ENCODE data around the gene PTPRD.
A peak's percentile ranks its signal among the peaks of the same experiment; 100 is the strongest.
"Not testable (repeated sequence)": the region's sequence is repeated elsewhere in the genome, so short reads cannot be mapped to it uniquely, and the experiment has no call there.

The PTPRD gene

DNA sequence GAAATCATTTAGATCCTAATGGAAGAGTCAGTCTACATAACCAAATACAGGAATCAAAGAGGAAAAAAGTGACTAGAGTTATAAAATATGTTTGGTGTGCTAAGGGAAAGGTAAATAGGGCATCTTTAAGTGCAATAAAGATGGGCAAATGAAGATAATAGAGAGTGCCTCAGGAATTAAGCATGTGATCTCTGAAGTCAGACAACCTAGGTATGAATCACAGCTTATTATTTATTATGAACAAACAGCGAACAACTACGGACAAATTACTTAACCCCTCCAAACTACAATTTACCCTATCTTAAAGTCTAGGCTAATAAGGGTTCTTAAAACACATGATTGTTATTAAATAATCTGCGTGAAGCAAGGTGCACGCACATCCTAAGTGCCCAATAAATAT is 1903.1 kb downstream of the PTPRD start:
- no CpG with 5 or more reads among the region's 4 CpGs for WGBS, 2 experiments (ENCODE audit: insufficient coverage in 2 of 2)
- Histone ChIP-seq H3K36me3 (ENCODE audit: control insufficient read depth, insufficient read depth, low read length) (no peaks in the 10 kb centered on the region), H3K9me3 (ENCODE audit: control insufficient read depth, low read length) (no peaks in the 10 kb centered on the region), H3K4me1 (ENCODE audit: control insufficient read depth, insufficient read depth, low read length, poor library complexity, severe bottlenecking) (no peaks in the 10 kb centered on the region), H3K27ac (ENCODE audit: low read depth, low read length, severe bottlenecking) (no peak overlapping the region), H3K4me3 (ENCODE audit: extremely low read depth, insufficient read depth, low read length, poor library complexity, severe bottlenecking) (no peak overlapping the region)

DNA sequence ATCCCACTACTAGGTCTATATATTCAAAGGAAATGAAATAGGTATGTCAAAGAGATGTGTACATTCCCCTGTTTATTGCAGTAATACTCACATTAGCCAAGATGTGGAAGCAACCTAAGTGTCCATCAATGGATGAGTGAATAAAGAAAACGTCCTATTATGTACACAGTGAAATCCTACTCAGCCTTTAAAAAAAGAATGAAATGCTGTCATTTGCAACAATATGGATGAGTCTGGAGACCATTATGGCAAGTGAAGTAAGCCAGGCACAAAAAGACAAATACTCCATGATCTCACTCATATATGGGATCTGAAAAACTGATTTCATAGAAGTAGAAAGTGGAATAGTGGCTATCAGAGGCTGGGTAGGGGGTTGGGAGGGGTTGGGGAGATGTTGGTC is 1904.1 kb downstream of the PTPRD start:
- no peaks in the 10 kb centered on the region for H3K36me3 ChIP-seq (ENCODE audit: control insufficient read depth, insufficient read depth, low read length)
- no peaks in the 10 kb centered on the region for H3K4me1 ChIP-seq (ENCODE audit: control insufficient read depth, insufficient read depth, low read length, poor library complexity, severe bottlenecking)
- no peak overlapping the region for H3K27ac ChIP-seq (ENCODE audit: low read depth, low read length, severe bottlenecking)
- no peak overlapping the region for H3K4me3 ChIP-seq (ENCODE audit: extremely low read depth, insufficient read depth, low read length, poor library complexity, severe bottlenecking)
- no peaks in the 10 kb centered on the region for H3K9me3 ChIP-seq (ENCODE audit: control insufficient read depth, low read length)
- WGBS, 2 experiments (ENCODE audit: insufficient coverage in 2 of 2), result no CpG with 5 or more reads among the region's 1 CpG

DNA sequence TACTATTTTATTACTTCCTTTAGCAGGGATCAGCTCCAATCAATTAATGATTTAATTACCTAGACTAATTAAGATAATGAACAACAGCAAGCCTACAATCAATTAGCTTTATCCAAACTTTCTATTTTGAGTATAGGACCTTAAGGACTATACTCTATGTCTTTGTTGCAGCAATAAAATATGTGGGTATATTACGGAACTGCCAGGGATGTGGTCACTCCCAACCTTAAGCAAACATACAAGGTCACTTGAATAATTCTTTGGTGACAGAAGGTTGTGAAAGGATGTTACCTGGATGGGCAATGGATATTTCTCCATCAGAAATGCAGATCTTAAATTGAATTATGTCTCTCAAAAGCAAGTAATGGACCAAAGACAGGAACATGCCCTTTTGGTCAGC is 1905.8 kb downstream of the PTPRD start:
- no CpG with 5 or more reads among the region's 1 CpG for WGBS, 2 experiments (ENCODE audit: insufficient coverage in 2 of 2)
- no peak overlapping the region for H3K4me3 ChIP-seq (ENCODE audit: extremely low read depth, insufficient read depth, low read length, poor library complexity, severe bottlenecking)
- no peak overlapping the region for H3K27ac ChIP-seq (ENCODE audit: low read depth, low read length, severe bottlenecking)
- H3K9me3 ChIP-seq (ENCODE audit: control insufficient read depth, low read length), result no peaks in the 10 kb centered on the region
- no peaks in the 10 kb centered on the region for H3K4me1 ChIP-seq (ENCODE audit: control insufficient read depth, insufficient read depth, low read length, poor library complexity, severe bottlenecking)
- H3K36me3 ChIP-seq (ENCODE audit: control insufficient read depth, insufficient read depth, low read length), result no peaks in the 10 kb centered on the region

DNA sequence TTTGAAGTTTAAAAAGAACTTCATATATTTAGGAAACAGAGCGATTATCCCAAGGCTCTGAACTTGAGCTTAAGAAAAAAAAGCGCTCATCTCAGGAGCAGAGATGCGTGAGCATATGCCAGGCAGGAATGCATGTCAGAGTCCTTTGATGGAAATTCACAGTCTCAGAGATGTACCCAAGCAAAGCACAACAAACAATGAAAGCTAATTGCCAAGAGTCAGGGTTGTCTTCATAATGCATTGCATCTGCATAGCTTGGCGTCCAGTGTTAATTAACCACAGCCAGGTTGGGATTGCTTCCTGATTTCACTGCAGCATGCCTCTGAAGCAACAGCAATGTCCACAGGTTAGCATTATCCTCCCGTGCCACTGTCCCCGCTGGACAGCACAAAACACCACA is 1906.3 kb downstream of the PTPRD start:
- H3K9me3 ChIP-seq (ENCODE audit: control insufficient read depth, low read length), result no peaks in the 10 kb centered on the region
- no peaks in the 10 kb centered on the region for H3K4me1 ChIP-seq (ENCODE audit: control insufficient read depth, insufficient read depth, low read length, poor library complexity, severe bottlenecking)
- WGBS, 2 experiments (ENCODE audit: insufficient coverage in 2 of 2), result 83 to 90% methylated on average over 3 to 6 of the region's 6 CpGs

DNA sequence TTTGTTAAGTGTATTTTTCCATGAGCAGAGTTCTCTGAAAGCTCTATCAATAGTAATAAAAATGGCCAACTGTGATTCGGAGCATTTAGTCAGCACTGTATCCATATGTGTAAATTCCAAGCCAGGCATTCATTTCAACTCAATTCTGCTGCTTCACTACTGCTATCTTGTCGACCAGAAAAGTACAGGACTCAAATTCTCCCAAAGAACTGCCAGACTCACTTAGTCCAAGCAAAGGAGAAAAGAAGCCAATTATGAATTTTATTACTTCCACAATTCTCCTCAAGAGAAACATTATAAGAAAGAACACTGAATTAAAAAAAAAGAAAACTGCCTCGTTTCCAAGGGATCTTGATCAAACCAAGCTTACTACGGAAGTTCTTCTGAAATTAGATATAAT is 1906.9 kb downstream of the PTPRD start:
- 87% methylated on average over 3 of the region's 4 CpGs; no CpG with 5 or more reads in 1 of the 2 experiments for WGBS, 2 experiments (ENCODE audit: insufficient coverage in 2 of 2)

More for the DNA sequence above, 1906.3 kb downstream of the PTPRD start:
- Histone ChIP-seq H3K27ac (ENCODE audit: low read depth, low read length, severe bottlenecking) (no peak overlapping the region), H3K36me3 (ENCODE audit: control insufficient read depth, insufficient read depth, low read length) (no peaks in the 10 kb centered on the region), H3K4me3 (ENCODE audit: extremely low read depth, insufficient read depth, low read length, poor library complexity, severe bottlenecking) (no peak overlapping the region)

DNA sequence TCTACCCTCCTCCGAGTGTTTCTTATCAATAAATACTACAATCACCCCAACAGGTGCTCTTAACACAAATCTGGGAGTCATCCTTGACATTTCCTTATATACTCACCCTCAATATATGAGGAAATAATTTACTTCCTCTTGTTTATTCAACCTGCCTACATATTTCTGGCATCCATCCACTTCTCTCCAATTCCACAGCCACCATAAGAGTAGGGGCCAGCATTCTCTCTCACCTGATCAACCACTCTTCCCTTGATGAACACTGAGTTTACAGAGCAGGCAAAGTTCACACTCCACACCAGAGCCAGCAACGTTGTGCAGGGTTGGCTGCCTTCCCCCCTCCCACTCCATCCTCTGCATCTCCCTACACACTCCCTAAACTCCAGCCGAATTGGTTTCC is 1908.9 kb downstream of the PTPRD start:
- Histone ChIP-seq H3K27ac (ENCODE audit: low read depth, low read length, severe bottlenecking) (no peak overlapping the region), H3K36me3 (ENCODE audit: control insufficient read depth, insufficient read depth, low read length) (no peaks in the 10 kb centered on the region), H3K4me1 (ENCODE audit: control insufficient read depth, insufficient read depth, low read length, poor library complexity, severe bottlenecking) (no peaks in the 10 kb centered on the region), H3K4me3 (ENCODE audit: extremely low read depth, insufficient read depth, low read length, poor library complexity, severe bottlenecking) (no peak overlapping the region), H3K9me3 (ENCODE audit: control insufficient read depth, low read length) (no peaks in the 10 kb centered on the region)
- WGBS, 2 experiments (ENCODE audit: insufficient coverage in 2 of 2), result 71 to 100% methylated on average over 1 to 2 of the region's 3 CpGs

More for the DNA sequence above, 1906.9 kb downstream of the PTPRD start:
- Histone ChIP-seq H3K36me3 (ENCODE audit: control insufficient read depth, insufficient read depth, low read length) (no peaks in the 10 kb centered on the region), H3K27ac (ENCODE audit: low read depth, low read length, severe bottlenecking) (no peak overlapping the region), H3K4me3 (ENCODE audit: extremely low read depth, insufficient read depth, low read length, poor library complexity, severe bottlenecking) (no peak overlapping the region), H3K9me3 (ENCODE audit: control insufficient read depth, low read length) (no peaks in the 10 kb centered on the region), H3K4me1 (ENCODE audit: control insufficient read depth, insufficient read depth, low read length, poor library complexity, severe bottlenecking) (no peaks in the 10 kb centered on the region)

DNA sequence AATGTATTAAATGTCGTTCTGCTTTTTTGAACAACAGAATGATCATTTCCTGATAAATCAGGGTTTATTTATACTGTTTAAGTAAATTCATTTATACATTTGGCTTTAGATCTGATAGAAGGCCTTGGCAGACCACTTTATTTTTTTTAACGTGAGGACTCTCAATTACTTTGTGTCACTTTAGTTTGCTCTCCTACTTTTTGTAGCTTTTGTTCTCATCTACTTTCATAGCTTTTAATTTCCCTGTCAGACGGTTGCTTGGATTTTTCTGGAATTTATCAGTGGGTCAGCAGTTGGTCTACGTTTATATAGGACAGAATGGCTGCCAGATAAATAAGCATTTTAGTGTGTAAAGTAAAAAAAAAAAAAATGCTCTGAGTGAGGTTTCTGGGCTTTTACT is 1910.9 kb downstream of the PTPRD start:
- H3K27ac ChIP-seq (ENCODE audit: low read depth, low read length, severe bottlenecking), result no peak overlapping the region

DNA sequence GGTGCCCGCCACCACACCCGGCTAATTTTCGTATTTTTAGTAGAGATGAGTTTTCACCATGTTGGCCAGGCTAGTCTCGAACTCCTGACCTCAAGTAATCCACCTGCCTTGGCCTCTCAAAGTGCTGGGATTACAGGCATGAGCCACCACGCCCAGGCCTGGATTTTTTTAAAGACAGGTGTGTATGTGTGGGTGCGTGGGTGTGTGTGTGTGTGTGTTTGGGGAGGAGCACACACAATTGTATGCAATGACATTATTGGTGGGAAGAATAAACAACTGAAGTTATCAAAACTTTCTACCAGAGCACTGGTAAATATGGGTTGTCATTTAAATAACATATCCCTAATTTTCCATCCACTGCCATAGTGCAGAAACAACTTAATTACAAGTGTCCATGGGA is 1915.2 kb downstream of the PTPRD start:
- WGBS, 2 experiments (ENCODE audit: insufficient coverage in 2 of 2), result 92 to 100% methylated on average over 2 to 4 of the region's 6 CpGs
- H3K4me1 ChIP-seq (ENCODE audit: control insufficient read depth, insufficient read depth, low read length, poor library complexity, severe bottlenecking); H3K9me3 ChIP-seq (ENCODE audit: control insufficient read depth, low read length); H3K4me3 ChIP-seq (ENCODE audit: extremely low read depth, insufficient read depth, low read length, poor library complexity, severe bottlenecking); H3K36me3 ChIP-seq (ENCODE audit: control insufficient read depth, insufficient read depth, low read length); H3K27ac ChIP-seq (ENCODE audit: low read depth, low read length, severe bottlenecking): not testable (repeated sequence)

More for the DNA sequence above, 1910.9 kb downstream of the PTPRD start:
- no peak overlapping the region for H3K4me3 ChIP-seq (ENCODE audit: extremely low read depth, insufficient read depth, low read length, poor library complexity, severe bottlenecking)
- WGBS, 2 experiments (ENCODE audit: insufficient coverage in 2 of 2), result 89 to 100% methylated on average over 1 to 2 of the region's 4 CpGs
- H3K36me3 ChIP-seq (ENCODE audit: control insufficient read depth, insufficient read depth, low read length), result no peaks in the 10 kb centered on the region
- no peaks in the 10 kb centered on the region for H3K4me1 ChIP-seq (ENCODE audit: control insufficient read depth, insufficient read depth, low read length, poor library complexity, severe bottlenecking)
- no peaks in the 10 kb centered on the region for H3K9me3 ChIP-seq (ENCODE audit: control insufficient read depth, low read length)

DNA sequence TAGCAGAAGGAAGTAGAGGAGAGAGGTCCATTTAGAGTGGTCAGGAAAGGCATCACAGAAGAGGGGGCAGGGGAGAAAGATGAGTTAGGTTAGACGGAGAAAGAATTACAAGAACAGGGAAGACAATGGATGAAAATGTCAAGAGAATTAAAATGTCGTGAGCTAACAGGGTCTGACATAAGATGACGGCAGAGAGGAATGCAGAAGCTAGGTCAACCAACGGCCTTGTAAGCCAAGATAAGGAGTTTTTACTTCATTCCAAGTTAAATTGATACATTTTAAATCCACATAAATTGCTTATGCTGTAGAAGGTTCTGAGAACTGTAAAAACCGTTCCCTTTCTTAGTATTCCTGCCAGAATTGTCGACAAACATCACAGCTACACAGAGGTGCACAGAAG is 1916.3 kb downstream of the PTPRD start:
- no peaks in the 10 kb centered on the region for H3K36me3 ChIP-seq (ENCODE audit: control insufficient read depth, insufficient read depth, low read length)
- no peak overlapping the region for H3K4me3 ChIP-seq (ENCODE audit: extremely low read depth, insufficient read depth, low read length, poor library complexity, severe bottlenecking)
- H3K4me1 ChIP-seq (ENCODE audit: control insufficient read depth, insufficient read depth, low read length, poor library complexity, severe bottlenecking), result no peaks in the 10 kb centered on the region
- no peak overlapping the region for H3K27ac ChIP-seq (ENCODE audit: low read depth, low read length, severe bottlenecking)
- peaks cover 4% of the 10 kb centered on the region for H3K9me3 ChIP-seq (ENCODE audit: control insufficient read depth, low read length)
- 84 to 97% methylated on average over 4 to 6 of the region's 6 CpGs for WGBS, 2 experiments (ENCODE audit: insufficient coverage in 2 of 2)

DNA sequence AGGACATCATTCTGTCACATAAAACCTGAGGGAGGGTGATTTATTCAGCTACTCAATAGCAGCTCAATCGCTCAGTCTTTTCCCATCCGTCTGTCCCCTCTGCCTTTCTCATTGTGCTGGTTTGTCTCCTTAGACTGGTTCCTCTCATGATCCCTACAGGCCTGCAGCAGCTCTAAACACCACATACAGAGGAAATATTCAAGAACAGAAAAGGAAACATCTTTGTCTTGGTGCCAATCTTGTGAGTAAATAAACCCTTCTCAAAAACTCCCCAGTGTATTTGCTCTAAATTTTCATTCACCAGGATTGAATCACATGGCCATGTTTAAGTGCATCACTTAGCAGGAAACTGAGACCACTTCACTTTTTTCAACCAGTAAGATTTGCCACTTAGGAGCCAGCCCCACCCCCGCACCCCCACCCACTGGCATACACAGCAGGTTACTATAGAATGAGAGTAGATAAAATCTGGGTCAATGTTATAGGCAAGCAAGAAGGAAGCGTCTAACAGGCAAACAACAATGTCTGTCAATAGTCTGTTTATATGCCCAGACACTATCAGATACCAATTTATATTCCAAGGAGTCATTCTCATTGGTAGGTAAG is 1917.7 kb downstream of the PTPRD start:
- 52 to 57% methylated on average over 1 to 2 of the region's 4 CpGs for WGBS, 2 experiments (ENCODE audit: insufficient coverage in 2 of 2)
- peak overlapping the region; percentile 24 for H3K27ac ChIP-seq (ENCODE audit: low read depth, low read length, severe bottlenecking)

DNA sequence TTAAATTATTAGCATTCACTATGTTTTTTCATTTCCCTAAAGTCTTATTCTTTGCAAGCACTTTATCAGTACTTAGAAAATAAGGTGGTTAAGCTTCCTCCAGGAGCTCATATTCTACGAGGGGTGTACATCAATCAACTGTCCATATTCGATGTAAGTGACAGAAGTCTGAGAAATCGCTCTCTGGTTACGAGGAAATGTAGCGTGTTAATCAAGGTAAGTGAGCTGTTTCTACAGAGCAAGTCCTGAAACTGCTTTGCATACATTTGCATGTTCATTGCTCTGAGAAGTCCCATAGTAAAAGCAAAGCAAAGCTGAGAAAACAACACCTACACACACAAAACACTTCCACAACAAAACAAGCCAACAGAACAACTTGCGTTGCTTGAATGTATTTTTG is 1919.3 kb downstream of the PTPRD start:
- no peaks in the 10 kb centered on the region for H3K4me1 ChIP-seq (ENCODE audit: control insufficient read depth, insufficient read depth, low read length, poor library complexity, severe bottlenecking)
- WGBS, 2 experiments (ENCODE audit: insufficient coverage in 2 of 2), result 83 to 90% methylated on average over 2 to 4 of the region's 6 CpGs
- H3K9me3 ChIP-seq (ENCODE audit: control insufficient read depth, low read length), result peaks cover 4% of the 10 kb centered on the region
- H3K27ac ChIP-seq (ENCODE audit: low read depth, low read length, severe bottlenecking), result no peak overlapping the region
- H3K4me3 ChIP-seq (ENCODE audit: extremely low read depth, insufficient read depth, low read length, poor library complexity, severe bottlenecking), result no peak overlapping the region
- no peaks in the 10 kb centered on the region for H3K36me3 ChIP-seq (ENCODE audit: control insufficient read depth, insufficient read depth, low read length)

More for the DNA sequence above, 1917.7 kb downstream of the PTPRD start:
- H3K9me3 ChIP-seq (ENCODE audit: control insufficient read depth, low read length), result peaks cover 4% of the 10 kb centered on the region
- no peaks in the 10 kb centered on the region for H3K36me3 ChIP-seq (ENCODE audit: control insufficient read depth, insufficient read depth, low read length)
- H3K4me3 ChIP-seq (ENCODE audit: extremely low read depth, insufficient read depth, low read length, poor library complexity, severe bottlenecking), result no peak overlapping the region
- H3K4me1 ChIP-seq (ENCODE audit: control insufficient read depth, insufficient read depth, low read length, poor library complexity, severe bottlenecking), result no peaks in the 10 kb centered on the region

Measured in mesodermal cell (in vitro differentiated cells).